B cell (primary cell): ENCODE measurements around the gene DIABLO. TPM values are rescaled to one million over a fixed set of nuclear protein-coding genes. Genes with fewer than 3 reads are reported as not detected.

Experiments used
- ATAC-seq: fragments of 200-7000 bp; cut with Tn5 transposase; one replicate; pipeline ENCODE4 v1.10.0; 2021; ENCODE audit warnings: low read depth, mild to moderate bottlenecking, moderate number of reproducible peaks, moderate library complexity
- CTCF ChIA-PET: fragments of 350-600 bp; sonication (Branson Sonifier 250); formaldehyde crosslinking; loops from one replicate; lab custom pipeline; 2021; ENCODE audit warnings: antibody characterized with exemption, inconsistent platforms; lab: Charles Lee
- POLR2A ChIA-PET: fragments of 350-600 bp; sonication (Branson Sonifier 250); formaldehyde crosslinking; loops from one replicate; lab custom pipeline; 2021; ENCODE audit warnings: antibody characterized with exemption; lab: Charles Lee
- DNase-seq: peaks from one replicate; pipeline ENCODE4 v3.0.0; 2013
- H2AFZ ChIP-seq: 2 replicates; pipeline ENCODE4 v1.6.1; 2012; ENCODE audit warnings: mild to moderate bottlenecking, low read depth, low read length; ENCODE audit not compliant: insufficient read depth, poor library complexity, severe bottlenecking
- H3K27ac ChIP-seq, 2 donors: 1 replicate in 1 of 2; 2 replicates in 1 of 2; pipeline ENCODE4 v1.5.1; 2012 to 2013; ENCODE audit warnings: low read length in 2 of 2, mild to moderate bottlenecking in 2 of 2, moderate library complexity in 1 of 2
- H3K27me3 ChIP-seq, 4 experiments: fragments of 200-600 bp in 1 of 4; sonication (generic) in 1 of 4; replicated peaks in 1 of 4; 1 replicate in 2 of 4; 2 replicates in 2 of 4; pipeline versions ENCODE4 v1.6.1 to v1.7.0; 2013 to 2016; ENCODE audit warnings: low read length in 3 of 4, mild to moderate bottlenecking in 2 of 4, mixed read lengths in 1 of 4, moderate library complexity in 1 of 4; ENCODE audit not compliant: insufficient read depth in 4 of 4, control insufficient read depth in 3 of 4; ENCODE audit errors: control extremely low read depth in 1 of 4
- H3K36me3 ChIP-seq, 2 experiments: replicated peaks in 1 of 2; 1 replicate in 1 of 2; 2 replicates in 1 of 2; pipeline versions ENCODE4 v1.6.1 to v1.7.1; 2013; ENCODE audit warnings: low read length in 1 of 2; ENCODE audit not compliant: insufficient read depth in 2 of 2, control insufficient read depth in 1 of 2; ENCODE audit errors: control extremely low read depth in 1 of 2, extremely low read depth in 1 of 2
- H3K4me1 ChIP-seq, 2 donors: fragments of 200-600 bp in 1 of 2; sonication (generic) in 1 of 2; 1 replicate in 1 of 2; 2 replicates in 1 of 2; pipeline versions ENCODE4 v1.5.1 to v1.6.1; 2013 to 2017; ENCODE audit warnings: low read length in 2 of 2; ENCODE audit not compliant: control insufficient read depth in 2 of 2, insufficient read depth in 2 of 2
- H3K4me2 ChIP-seq: replicated peaks from 2 replicates; pipeline ENCODE3; 2012; ENCODE audit warnings: mild to moderate bottlenecking, low read depth, low read length; ENCODE audit not compliant: poor library complexity, severe bottlenecking
- H3K4me3 ChIP-seq, 5 experiments: fragments of 200-600 bp in 1 of 5; sonication (generic) in 1 of 5; 1 replicate in 3 of 5; 2 replicates in 2 of 5; pipeline versions ENCODE4 v1.5.1 to v1.7.0; 2011 to 2016; ENCODE audit warnings: low read length in 4 of 5, mild to moderate bottlenecking in 4 of 5, low read depth in 2 of 5, control low read depth in 1 of 5, moderate library complexity in 1 of 5; ENCODE audit not compliant: insufficient read depth in 1 of 5; ENCODE audit errors: control extremely low read depth in 1 of 5, extremely low read depth in 1 of 5
- H3K79me2 ChIP-seq: fragments of 200-600 bp; sonication (generic); one replicate; pipeline ENCODE4 v1.6.0; 2016; ENCODE audit warnings: low read length; ENCODE audit not compliant: control insufficient read depth, insufficient read depth
- H3K9ac ChIP-seq: fragments of 200-600 bp; sonication (generic); 2 replicates; pipeline ENCODE4 v1.6.1; 2017; ENCODE audit warnings: mild to moderate bottlenecking, low read length, moderate library complexity
- H3K9me3 ChIP-seq, 3 donors: one replicate each; pipeline versions ENCODE4 v1.6.1 to v1.7.1; 2013; ENCODE audit warnings: low read length in 2 of 3; ENCODE audit not compliant: control insufficient read depth in 2 of 3, insufficient read depth in 1 of 3; ENCODE audit errors: control extremely low read depth in 1 of 3
- H4K20me1 ChIP-seq: 2 replicates; pipeline ENCODE4 v1.6.0; 2012; ENCODE audit warnings: mild to moderate bottlenecking, low read length; ENCODE audit not compliant: insufficient read depth, control insufficient read depth, poor library complexity, severe bottlenecking
- H3K27ac Mint-ChIP-seq: one replicate; pipeline ENCODE4 v1.8.0; 2021; ENCODE audit warnings: mixed read lengths
- H3K27me3 Mint-ChIP-seq: one replicate; pipeline ENCODE4 v1.8.0; 2021; ENCODE audit warnings: mixed read lengths
- H3K4me1 Mint-ChIP-seq: one replicate; pipeline ENCODE4 v1.8.0; 2021; ENCODE audit warnings: mixed read lengths
- H3K4me3 Mint-ChIP-seq: one replicate; pipeline ENCODE4 v1.8.0; 2021; ENCODE audit warnings: mixed read lengths
- H3K9me3 Mint-ChIP-seq: one replicate; pipeline ENCODE4 v1.8.0; 2022; ENCODE audit warnings: mixed read lengths; ENCODE audit not compliant: insufficient read depth
- EZH2 ChIP-seq: IDR thresholded peaks from 2 replicates; pipeline ENCODE4 v1.6.1; 2012; ENCODE audit warnings: borderline replicate concordance, low read depth, mild to moderate bottlenecking, moderate library complexity, low read length; ENCODE audit not compliant: insufficient read depth, poor library complexity, severe bottlenecking
- WGBS: methylation state at CpG from one replicate; pipeline ENCODE4 v1.1.5; 2013; ENCODE audit warnings: missing lambda C conversion rate; ENCODE audit not compliant: insufficient coverage; 5-methylcytosine and 5-hydroxymethylcytosine counted together
- intact Hi-C: fragments of 100-400 bp; cut with micrococcal nuclease; formaldehyde crosslinking; loops from one replicate; pipeline ENCODE4 v1.10.0; 2022
- polyA plus RNA-seq: library from polyadenylated mRNA; depleted of rRNA; stranded (reverse); fragments of >200 nt; gene quantifications from 2 replicates; pipeline ENCODE4 v1.2.3, GENCODE V29; 2012
- total RNA-seq, 2 donors: library from RNA; stranded (reverse); fragments of 120-200 nt in 1 of 2; gene quantifications; 1 replicate in 1 of 2; 2 replicates in 1 of 2; pipeline versions ENCODE4 v1.2.3 to v1.2.4, GENCODE V29; 2013 to 2022
- TF ChIP-seq, protein P1 (sequence below): fragments of 200-600 bp; IDR thresholded peaks from one replicate; pipeline ENCODE4 v1.8.0; 2022; ENCODE audit warnings: antibody characterized with exemption, mild to moderate bottlenecking

The DIABLO gene
- total and polyA plus RNA-seq, 2 donors (not counting 1 experiment from before 2014, with no cell fraction given), result 36.8 to 44.6 TPM

- H3K4me3 Mint-ChIP-seq, result no peak overlapping the region
- Histone ChIP-seq H3K9ac (no peak overlapping the region), H3K9me3 (no peaks in the 10 kb centered on the region), H3K27me3 (peaks cover 0 to 4% (median 0%) of the 10 kb centered on the region in 4 experiments), H4K20me1 (no peaks in the 10 kb centered on the region), H3K27ac (no peak overlapping the region), H3K79me2 (no peaks in the 10 kb centered on the region), H3K4me3 (no peak overlapping the region), H3K4me2 (no peak overlapping the region), H2AFZ (no peak overlapping the region), H3K36me3 (no peaks in the 10 kb centered on the region), H3K4me1 (no peaks in the 10 kb centered on the region)
- intact Hi-C loops, result no loop called here
- peaks cover 9% of the 10 kb centered on the region for H3K27me3 Mint-ChIP-seq
- ChIA-PET CTCF (interaction anchor here (0.6 kb wide), 1 partner anchor 981 kb away, joined by 3 read pairs; no protein-coding TSS in a partner anchor), POLR2A (no interaction called here)
- TF ChIP-seq EZH2, result no peak
- TF ChIP-seq, protein P1, sequence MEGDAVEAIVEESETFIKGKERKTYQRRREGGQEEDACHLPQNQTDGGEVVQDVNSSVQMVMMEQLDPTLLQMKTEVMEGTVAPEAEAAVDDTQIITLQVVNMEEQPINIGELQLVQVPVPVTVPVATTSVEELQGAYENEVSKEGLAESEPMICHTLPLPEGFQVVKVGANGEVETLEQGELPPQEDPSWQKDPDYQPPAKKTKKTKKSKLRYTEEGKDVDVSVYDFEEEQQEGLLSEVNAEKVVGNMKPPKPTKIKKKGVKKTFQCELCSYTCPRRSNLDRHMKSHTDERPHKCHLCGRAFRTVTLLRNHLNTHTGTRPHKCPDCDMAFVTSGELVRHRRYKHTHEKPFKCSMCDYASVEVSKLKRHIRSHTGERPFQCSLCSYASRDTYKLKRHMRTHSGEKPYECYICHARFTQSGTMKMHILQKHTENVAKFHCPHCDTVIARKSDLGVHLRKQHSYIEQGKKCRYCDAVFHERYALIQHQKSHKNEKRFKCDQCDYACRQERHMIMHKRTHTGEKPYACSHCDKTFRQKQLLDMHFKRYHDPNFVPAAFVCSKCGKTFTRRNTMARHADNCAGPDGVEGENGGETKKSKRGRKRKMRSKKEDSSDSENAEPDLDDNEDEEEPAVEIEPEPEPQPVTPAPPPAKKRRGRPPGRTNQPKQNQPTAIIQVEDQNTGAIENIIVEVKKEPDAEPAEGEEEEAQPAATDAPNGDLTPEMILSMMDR, result no peak
- DNase-seq (no peak), ATAC-seq (no peak)
- no CpG with 5 or more reads among the region's 8 CpGs for WGBS
- no peak overlapping the region for H3K27ac Mint-ChIP-seq
- H3K9me3 Mint-ChIP-seq, result no peaks in the 10 kb centered on the region
- H3K4me1 Mint-ChIP-seq, result no peaks in the 10 kb centered on the region
Observed at GRCh38 chr12:122161682-122162081, 64.2 kb downstream of the DIABLO start.

- no peaks in the 10 kb centered on the region for H3K9me3 ChIP-seq
- no peak overlapping the region for H3K4me3 ChIP-seq
- H3K9ac ChIP-seq, result no peak overlapping the region
- Mint-ChIP-seq H3K4me1 (no peaks in the 10 kb centered on the region), H3K4me3 (no peak overlapping the region), H3K27me3 (peaks cover 10% of the 10 kb centered on the region), H3K9me3 (no peaks in the 10 kb centered on the region), H3K27ac (no peak overlapping the region)
- no peak overlapping the region for H3K27ac ChIP-seq
- WGBS, result no CpG with 5 or more reads among the region's 11 CpGs
- CTCF ChIA-PET, result no interaction called here
- no peaks in the 10 kb centered on the region for H3K79me2 ChIP-seq
- no peak overlapping the region for H3K4me2 ChIP-seq
- no peak overlapping the region for H2AFZ ChIP-seq
- no peak for ATAC-seq
- POLR2A ChIA-PET, result no interaction called here
- TF ChIP-seq EZH2, result no peak
- TF ChIP-seq, protein P1, result no peak
- no peaks in the 10 kb centered on the region for H4K20me1 ChIP-seq
- intact Hi-C loops, result no loop called here
- no peaks in the 10 kb centered on the region for H3K4me1 ChIP-seq
- no peaks in the 10 kb centered on the region for H3K27me3 ChIP-seq
- H3K36me3 ChIP-seq, result no peaks in the 10 kb centered on the region
- DNase-seq, result no peak
Observed at GRCh38 chr12:122160761-122161160, 65.1 kb downstream of the DIABLO start.
